ENCODE data around the gene ZBTB7C. TPM values are rescaled to one million over a fixed set of nuclear protein-coding genes. Genes with fewer than 3 reads are reported as not detected.
A peak's percentile ranks its signal among the peaks of the same experiment; 100 is the strongest.

ZBTB7C gene
- total and polyA plus RNA-seq, 4 experiments from 2014 or later: 0.23 TPM; not detected in 3

DNA sequence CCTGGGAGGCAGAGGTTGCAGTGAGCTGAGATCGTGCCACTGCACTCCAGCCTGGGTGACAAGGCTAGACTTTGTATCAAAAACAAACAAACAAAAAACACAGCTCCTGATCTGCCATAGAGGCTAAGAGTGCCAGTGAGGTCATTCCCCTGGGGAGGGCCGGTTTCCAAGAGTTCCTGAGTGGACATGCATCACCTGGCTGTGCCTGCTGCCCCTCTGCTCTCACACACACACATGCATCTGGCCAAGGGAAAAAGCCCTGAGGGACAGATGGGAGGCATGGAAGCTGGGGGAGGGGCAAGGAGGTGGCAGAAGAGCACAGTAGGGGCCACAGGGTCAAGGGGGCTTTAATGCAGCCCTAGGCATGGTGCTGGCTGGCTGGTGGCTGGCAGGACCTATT lies 60.4 kb downstream of the ZBTB7C start:
- Mint-ChIP-seq H3K9me3 (no peaks in the 10 kb centered on the region), H3K4me3 (no peak overlapping the region), H3K27me3 (peaks cover 0 to 2% of the 10 kb centered on the region in 2 donors), H3K4me1 (no peaks in the 10 kb centered on the region), H3K27ac (no peak overlapping the region), H3K36me3 (no peaks in the 10 kb centered on the region)
- no peak overlapping the region for H3K4me3 ChIP-seq (ENCODE audit: low read length in 2 of 2)
- H3K27ac ChIP-seq (ENCODE audit: low read depth, low read length): no peak overlapping the region
- H3K27me3 ChIP-seq (ENCODE audit: insufficient read depth, low read length): no peaks in the 10 kb centered on the region
- H3K9me3 ChIP-seq (ENCODE audit: control insufficient read depth in 1 of 2, low read length in 2 of 2): no peaks in the 10 kb centered on the region
- no peaks in the 10 kb centered on the region for H3K4me1 ChIP-seq (ENCODE audit: insufficient read depth, low read length)
- intact Hi-C loops (cut with micrococcal nuclease): no loop called here
- POLR2A ChIA-PET (ENCODE audit: partially characterized antibody): no interaction called here
- DNase-seq: no peak
- no peaks in the 10 kb centered on the region for H3K36me3 ChIP-seq (ENCODE audit: insufficient read depth, low read length)
- CTCF ChIA-PET (ENCODE audit: partially characterized antibody): no interaction called here

DNA sequence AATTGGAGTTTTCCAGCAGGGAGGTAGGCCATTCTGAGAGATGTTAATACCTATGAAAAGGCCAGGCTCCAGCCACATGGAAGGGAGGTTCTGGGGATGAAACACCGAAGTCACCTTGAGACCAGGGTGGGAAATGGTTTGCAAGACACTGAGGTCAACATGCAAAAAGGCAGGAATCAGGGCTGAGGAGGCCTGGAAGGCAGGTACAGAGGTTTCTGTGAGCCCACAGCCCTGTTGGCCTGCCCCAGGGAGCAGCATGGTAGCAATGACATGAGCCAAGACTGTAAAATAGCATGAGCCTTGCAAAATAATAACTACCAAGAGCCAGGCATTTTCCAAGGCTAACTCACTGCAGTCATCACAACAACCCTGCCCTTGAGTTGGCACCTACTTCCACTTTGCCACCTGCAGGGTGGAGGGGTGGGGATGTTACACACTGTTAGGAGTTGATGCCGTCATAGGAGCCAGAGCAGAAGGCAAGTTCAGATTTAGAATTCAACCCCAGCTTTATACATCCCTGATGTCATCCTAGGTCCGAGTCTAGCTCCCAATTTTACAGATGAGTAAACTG lies 61.3 kb downstream of the ZBTB7C start:
- Histone ChIP-seq H3K4me3 (ENCODE audit: low read length in 2 of 2) (no peak overlapping the region), H3K27ac (ENCODE audit: low read depth, low read length) (no peak overlapping the region), H3K4me1 (ENCODE audit: insufficient read depth, low read length) (no peaks in the 10 kb centered on the region), H3K36me3 (ENCODE audit: insufficient read depth, low read length) (no peaks in the 10 kb centered on the region), H3K9me3 (ENCODE audit: control insufficient read depth in 1 of 2, low read length in 2 of 2) (no peaks in the 10 kb centered on the region), H3K27me3 (ENCODE audit: insufficient read depth, low read length) (no peaks in the 10 kb centered on the region)
- ChIA-PET CTCF (ENCODE audit: partially characterized antibody) (no interaction called here), POLR2A (ENCODE audit: partially characterized antibody) (no interaction called here)
- intact Hi-C loops (cut with micrococcal nuclease): no loop called here
- Mint-ChIP-seq H3K4me3 (no peak overlapping the region), H3K4me1 (no peaks in the 10 kb centered on the region), H3K27ac (peak overlapping the region in 1 of 7 donors; percentile 21), H3K9me3 (no peaks in the 10 kb centered on the region), H3K27me3 (peaks cover 0 to 2% of the 10 kb centered on the region in 2 donors), H3K36me3 (no peaks in the 10 kb centered on the region)
- DNase-seq: no peak

DNA sequence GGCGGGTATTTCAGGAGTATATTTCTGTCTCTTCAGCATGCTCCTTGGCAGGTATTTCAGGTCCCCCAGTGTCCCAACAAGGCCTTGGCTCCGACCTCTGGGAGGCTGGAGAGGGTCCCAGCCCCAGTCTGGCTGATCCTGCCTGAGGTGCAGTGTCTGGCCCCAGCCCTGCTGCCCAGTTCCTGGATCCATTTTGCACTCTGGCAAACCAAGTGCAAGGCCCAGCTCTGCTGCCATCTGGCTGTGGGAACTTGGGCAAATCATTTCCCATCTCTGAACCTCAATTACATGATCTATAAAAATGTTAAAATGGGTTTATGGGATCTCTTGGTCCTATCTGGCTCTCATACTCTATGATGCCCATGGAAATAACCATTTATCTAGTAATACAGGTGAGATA lies 63.6 kb downstream of the ZBTB7C start:
- Histone ChIP-seq H3K9me3 (ENCODE audit: control insufficient read depth in 1 of 2, low read length in 2 of 2) (no peaks in the 10 kb centered on the region), H3K4me1 (ENCODE audit: insufficient read depth, low read length) (no peaks in the 10 kb centered on the region), H3K27me3 (ENCODE audit: insufficient read depth, low read length) (no peaks in the 10 kb centered on the region), H3K36me3 (ENCODE audit: insufficient read depth, low read length) (no peaks in the 10 kb centered on the region), H3K4me3 (ENCODE audit: low read length in 2 of 2) (no peak overlapping the region), H3K27ac (ENCODE audit: low read depth, low read length) (no peak overlapping the region)
- intact Hi-C loops (cut with micrococcal nuclease): no loop called here
- H3K27me3 Mint-ChIP-seq: peaks cover 1 to 2% of the 10 kb centered on the region in 2 donors
- CTCF ChIA-PET (ENCODE audit: partially characterized antibody): no interaction called here
- H3K36me3 Mint-ChIP-seq: no peaks in the 10 kb centered on the region
- POLR2A ChIA-PET (ENCODE audit: partially characterized antibody): no interaction called here
- DNase-seq: no peak
- H3K4me3 Mint-ChIP-seq: no peak overlapping the region
- H3K27ac Mint-ChIP-seq: no peak overlapping the region
- no peaks in the 10 kb centered on the region for H3K9me3 Mint-ChIP-seq
- no peaks in the 10 kb centered on the region for H3K4me1 Mint-ChIP-seq

DNA sequence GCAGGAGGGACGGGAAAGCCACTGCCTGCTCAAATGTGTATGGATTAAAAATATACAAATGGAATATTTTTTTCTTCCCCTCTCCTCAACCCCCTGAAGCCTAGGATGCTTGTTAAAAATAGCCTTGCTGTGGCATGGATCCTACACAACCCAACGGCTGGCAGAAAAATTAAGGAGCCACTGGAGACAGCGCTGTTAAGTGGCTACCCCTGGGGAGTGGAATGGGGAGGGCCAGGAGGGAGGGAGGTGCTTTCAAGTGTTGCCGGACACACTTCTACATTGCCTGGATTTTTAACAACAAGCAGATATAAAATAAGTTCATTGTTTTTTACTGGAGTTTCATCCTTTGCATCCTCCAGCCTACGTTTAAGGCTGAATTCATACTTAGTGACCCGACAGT lies 66.6 kb downstream of the ZBTB7C start:
- H3K4me1 Mint-ChIP-seq: no peaks in the 10 kb centered on the region
- ChIA-PET POLR2A (ENCODE audit: partially characterized antibody) (no interaction called here), CTCF (ENCODE audit: partially characterized antibody) (no interaction called here)
- no peaks in the 10 kb centered on the region for H3K4me1 ChIP-seq (ENCODE audit: insufficient read depth, low read length)
- H3K9me3 ChIP-seq (ENCODE audit: control insufficient read depth in 1 of 2, low read length in 2 of 2): no peaks in the 10 kb centered on the region
- intact Hi-C loops (cut with micrococcal nuclease): no loop called here
- no peak for DNase-seq
- no peak overlapping the region for H3K27ac ChIP-seq (ENCODE audit: low read depth, low read length)
- no peak overlapping the region for H3K4me3 ChIP-seq (ENCODE audit: low read length in 2 of 2)
- H3K4me3 Mint-ChIP-seq: no peak overlapping the region
- H3K27me3 Mint-ChIP-seq: peaks cover 2 to 4% of the 10 kb centered on the region in 2 donors
- H3K36me3 ChIP-seq (ENCODE audit: insufficient read depth, low read length): no peaks in the 10 kb centered on the region
- no peaks in the 10 kb centered on the region for H3K36me3 Mint-ChIP-seq
- H3K9me3 Mint-ChIP-seq: no peaks in the 10 kb centered on the region
- no peak overlapping the region for H3K27ac Mint-ChIP-seq
- no peaks in the 10 kb centered on the region for H3K27me3 ChIP-seq (ENCODE audit: insufficient read depth, low read length)

DNA sequence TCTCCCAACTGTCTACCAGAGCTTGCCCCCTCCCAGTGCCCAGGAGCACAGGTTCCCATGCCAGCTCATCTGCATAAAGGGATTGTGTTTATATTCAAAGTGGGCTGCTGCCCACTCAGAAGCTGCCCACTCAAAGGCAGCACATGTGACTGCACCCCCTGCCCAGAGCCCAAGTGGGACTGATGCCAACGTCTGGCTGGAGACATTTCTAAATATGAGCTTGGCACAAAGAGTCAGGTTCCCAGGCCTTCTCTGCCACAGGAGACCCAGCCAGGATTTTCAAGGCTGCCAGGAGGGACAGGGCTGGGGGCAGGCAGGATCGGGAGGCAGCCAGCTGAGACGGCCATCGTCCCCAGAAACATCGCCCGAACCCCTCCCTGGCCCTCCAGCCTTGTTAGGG lies 67.1 kb downstream of the ZBTB7C start:
- Mint-ChIP-seq H3K4me1 (no peaks in the 10 kb centered on the region), H3K36me3 (no peaks in the 10 kb centered on the region), H3K27ac (no peak overlapping the region), H3K27me3 (peaks cover 0 to 4% of the 10 kb centered on the region in 2 donors), H3K9me3 (no peaks in the 10 kb centered on the region), H3K4me3 (no peak overlapping the region)
- Histone ChIP-seq H3K27ac (ENCODE audit: low read depth, low read length) (no peak overlapping the region), H3K36me3 (ENCODE audit: insufficient read depth, low read length) (no peaks in the 10 kb centered on the region), H3K4me3 (ENCODE audit: low read length in 2 of 2) (no peak overlapping the region), H3K27me3 (ENCODE audit: insufficient read depth, low read length) (no peaks in the 10 kb centered on the region), H3K9me3 (ENCODE audit: control insufficient read depth in 1 of 2, low read length in 2 of 2) (no peaks in the 10 kb centered on the region), H3K4me1 (ENCODE audit: insufficient read depth, low read length) (no peaks in the 10 kb centered on the region)
- DNase-seq: no peak
- CTCF ChIA-PET (ENCODE audit: partially characterized antibody): no interaction called here
- intact Hi-C loops (cut with micrococcal nuclease): no loop called here
- POLR2A ChIA-PET (ENCODE audit: partially characterized antibody): no interaction called here

DNA sequence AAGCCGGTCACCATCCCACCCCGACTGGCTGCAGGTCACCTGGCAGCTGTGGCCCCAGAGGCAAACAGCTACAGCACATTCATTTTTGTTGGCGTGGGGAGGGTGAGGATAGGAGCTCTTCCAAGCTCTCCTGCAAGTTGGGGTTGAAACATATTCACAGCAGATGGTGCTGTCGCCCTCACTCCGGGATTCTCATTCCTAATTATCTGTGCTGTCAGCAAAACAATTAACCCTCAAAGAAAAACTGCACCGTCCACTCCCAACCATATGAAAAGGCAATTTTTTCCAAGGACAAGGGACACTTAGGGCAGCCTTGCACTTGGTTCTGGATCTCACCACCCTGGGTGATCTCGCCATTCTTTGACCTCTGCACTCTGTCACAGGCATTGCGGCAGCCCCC lies 68.6 kb downstream of the ZBTB7C start:
- H3K4me3 ChIP-seq (ENCODE audit: low read length in 2 of 2): no peak overlapping the region
- no peak overlapping the region for H3K27ac ChIP-seq (ENCODE audit: low read depth, low read length)
- H3K27me3 Mint-ChIP-seq: peaks cover 0 to 4% of the 10 kb centered on the region in 2 donors
- no peak overlapping the region for H3K4me3 Mint-ChIP-seq
- intact Hi-C loops (cut with micrococcal nuclease): no loop called here
- H3K36me3 Mint-ChIP-seq: no peaks in the 10 kb centered on the region
- no peak for DNase-seq
- H3K9me3 Mint-ChIP-seq: no peaks in the 10 kb centered on the region
- H3K4me1 Mint-ChIP-seq: no peaks in the 10 kb centered on the region
- H3K9me3 ChIP-seq (ENCODE audit: control insufficient read depth in 1 of 2, low read length in 2 of 2): no peaks in the 10 kb centered on the region
- ChIA-PET POLR2A (ENCODE audit: partially characterized antibody) (no interaction called here), CTCF (ENCODE audit: partially characterized antibody) (no interaction called here)
- no peaks in the 10 kb centered on the region for H3K27me3 ChIP-seq (ENCODE audit: insufficient read depth, low read length)
- H3K27ac Mint-ChIP-seq: no peak overlapping the region
- no peaks in the 10 kb centered on the region for H3K36me3 ChIP-seq (ENCODE audit: insufficient read depth, low read length)
- H3K4me1 ChIP-seq (ENCODE audit: insufficient read depth, low read length): no peaks in the 10 kb centered on the region

DNA sequence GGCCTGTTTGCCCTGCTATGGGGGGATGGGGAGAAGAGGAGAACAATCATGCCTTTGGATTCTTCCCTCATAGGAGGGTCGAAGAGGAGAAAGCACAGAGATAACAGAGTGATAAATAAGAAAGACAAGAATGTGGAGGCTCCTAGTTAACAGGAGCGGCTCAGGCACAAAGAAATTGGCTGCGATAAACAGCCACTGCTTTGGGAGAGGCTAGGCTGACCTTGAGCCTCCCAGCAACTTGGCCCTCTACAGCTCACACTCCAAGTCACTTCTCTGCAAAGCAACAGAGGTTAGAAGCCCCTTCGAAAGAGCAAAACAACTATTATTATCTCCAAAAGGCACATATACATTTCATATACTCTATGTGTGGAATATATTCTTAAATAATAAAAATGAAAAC lies 69.5 kb downstream of the ZBTB7C start:
- no peak for DNase-seq
- Mint-ChIP-seq H3K9me3 (no peaks in the 10 kb centered on the region), H3K27ac (no peak overlapping the region), H3K4me1 (no peaks in the 10 kb centered on the region), H3K36me3 (no peaks in the 10 kb centered on the region), H3K4me3 (no peak overlapping the region), H3K27me3 (peaks cover 0 to 4% of the 10 kb centered on the region in 2 donors)
- Histone ChIP-seq H3K27me3 (ENCODE audit: insufficient read depth, low read length) (no peaks in the 10 kb centered on the region), H3K4me3 (ENCODE audit: low read length in 2 of 2) (no peak overlapping the region), H3K36me3 (ENCODE audit: insufficient read depth, low read length) (no peaks in the 10 kb centered on the region), H3K27ac (ENCODE audit: low read depth, low read length) (no peak overlapping the region), H3K4me1 (ENCODE audit: insufficient read depth, low read length) (no peaks in the 10 kb centered on the region), H3K9me3 (ENCODE audit: control insufficient read depth in 1 of 2, low read length in 2 of 2) (no peaks in the 10 kb centered on the region)
- intact Hi-C loops (cut with micrococcal nuclease): no loop called here
- ChIA-PET CTCF (ENCODE audit: partially characterized antibody) (no interaction called here), POLR2A (ENCODE audit: partially characterized antibody) (no interaction called here)

DNA sequence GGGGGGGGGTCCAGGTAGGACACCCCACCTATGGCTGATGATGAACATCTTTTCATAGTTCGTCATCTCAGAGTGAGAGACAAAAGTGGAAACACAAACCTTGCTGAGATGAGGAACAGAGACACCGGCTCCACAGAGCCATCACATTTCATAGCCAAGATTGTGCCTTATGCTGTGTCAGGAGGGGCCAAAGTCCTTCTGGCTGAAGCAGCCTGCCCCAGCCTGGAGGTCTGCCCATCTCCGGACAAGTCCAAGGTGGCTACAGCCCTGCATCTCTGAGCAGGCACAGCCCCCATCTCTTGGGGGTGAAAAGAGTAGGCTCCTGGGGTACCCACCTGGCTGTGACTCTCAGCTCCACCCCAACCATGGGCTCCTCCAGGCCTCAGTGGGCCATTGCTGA lies 70.3 kb downstream of the ZBTB7C start:
- H3K36me3 ChIP-seq (ENCODE audit: insufficient read depth, low read length): no peaks in the 10 kb centered on the region
- H3K9me3 ChIP-seq (ENCODE audit: control insufficient read depth in 1 of 2, low read length in 2 of 2): no peaks in the 10 kb centered on the region
- H3K4me1 ChIP-seq (ENCODE audit: insufficient read depth, low read length): no peaks in the 10 kb centered on the region
- H3K9me3 Mint-ChIP-seq: no peaks in the 10 kb centered on the region
- no peaks in the 10 kb centered on the region for H3K27me3 ChIP-seq (ENCODE audit: insufficient read depth, low read length)
- H3K36me3 Mint-ChIP-seq: no peaks in the 10 kb centered on the region
- H3K4me1 Mint-ChIP-seq: no peaks in the 10 kb centered on the region
- H3K4me3 ChIP-seq (ENCODE audit: low read length in 2 of 2): no peak overlapping the region
- no peak overlapping the region for H3K27ac Mint-ChIP-seq
- H3K4me3 Mint-ChIP-seq: no peak overlapping the region
- intact Hi-C loops (cut with micrococcal nuclease): no loop called here
- POLR2A ChIA-PET (ENCODE audit: partially characterized antibody): no interaction called here
- H3K27ac ChIP-seq (ENCODE audit: low read depth, low read length): no peak overlapping the region
- peaks cover 0 to 4% of the 10 kb centered on the region in 2 donors for H3K27me3 Mint-ChIP-seq
- DNase-seq: no peak
- CTCF ChIA-PET (ENCODE audit: partially characterized antibody): no interaction called here

All from CD4-positive, alpha-beta memory T cell (primary cell).